Activated CD8-positive, alpha-beta memory T cell treated with anti-CD3 and anti-CD28 coated beads for 1 hour (primary cell): ENCODE results near the gene OXSR1.
"Not testable (repeated sequence)": the region's sequence is repeated elsewhere in the genome, so short reads cannot be mapped to it uniquely, and the experiment has no call there.

ENCODE experiments used
- DNase-seq, 2 donors: peaks; one replicate each; pipeline ENCODE4 v3.0.0-alpha.2; 2020; ENCODE audit warnings: low read depth in 1 of 2; ENCODE audit errors: extremely low read depth in 1 of 2

Gene OXSR1

DNA sequence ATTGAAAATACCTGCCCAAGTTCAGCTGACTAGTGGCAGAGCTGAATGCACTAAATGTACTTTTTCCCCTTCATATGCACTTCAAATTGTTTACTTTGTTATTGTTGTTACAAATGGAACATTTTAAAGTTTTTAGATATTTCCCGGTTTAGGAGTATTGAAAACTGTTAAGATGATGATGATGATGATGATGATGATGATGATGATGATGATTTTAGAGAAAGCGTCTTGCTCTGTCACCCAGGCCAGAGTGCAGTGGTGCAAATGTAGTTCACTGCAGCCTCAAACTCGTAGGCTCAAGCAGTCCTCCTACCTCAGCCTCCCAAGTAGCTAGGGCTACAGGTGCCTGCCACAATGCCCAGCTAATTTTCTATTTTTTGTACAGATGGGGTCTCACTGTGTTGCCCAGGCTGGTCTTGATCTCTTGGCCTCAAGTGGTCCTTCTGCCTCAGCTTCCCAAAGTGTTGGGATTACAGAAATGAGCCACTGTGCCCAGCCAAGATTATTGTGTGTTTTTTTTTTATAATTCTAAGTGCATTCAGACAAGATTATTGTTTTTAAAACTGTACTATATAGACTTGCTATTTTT lies 54.4 kb downstream of the OXSR1 start:
- DNase-seq = no peak

DNA sequence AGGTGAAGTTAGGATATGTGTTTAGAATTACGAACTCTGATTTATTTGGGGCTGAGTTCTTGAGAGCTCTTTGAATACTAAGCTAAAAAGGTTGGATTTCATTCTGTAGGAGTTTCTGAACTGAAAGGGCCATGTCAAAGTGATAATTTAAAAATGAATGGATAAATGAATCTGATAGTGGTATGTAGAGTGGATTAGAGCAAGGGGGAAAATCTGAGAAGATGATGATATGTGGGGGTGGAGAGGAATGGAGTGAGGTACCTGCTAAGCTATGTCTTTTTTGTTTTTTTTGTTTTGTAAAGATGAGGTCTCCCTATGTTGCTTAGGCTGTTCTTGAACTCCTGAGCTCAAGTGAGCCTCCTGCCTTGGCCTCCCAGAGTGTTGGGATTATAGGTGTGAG lies 55.7 kb downstream of the OXSR1 start:
- DNase-seq = no peak

DNA sequence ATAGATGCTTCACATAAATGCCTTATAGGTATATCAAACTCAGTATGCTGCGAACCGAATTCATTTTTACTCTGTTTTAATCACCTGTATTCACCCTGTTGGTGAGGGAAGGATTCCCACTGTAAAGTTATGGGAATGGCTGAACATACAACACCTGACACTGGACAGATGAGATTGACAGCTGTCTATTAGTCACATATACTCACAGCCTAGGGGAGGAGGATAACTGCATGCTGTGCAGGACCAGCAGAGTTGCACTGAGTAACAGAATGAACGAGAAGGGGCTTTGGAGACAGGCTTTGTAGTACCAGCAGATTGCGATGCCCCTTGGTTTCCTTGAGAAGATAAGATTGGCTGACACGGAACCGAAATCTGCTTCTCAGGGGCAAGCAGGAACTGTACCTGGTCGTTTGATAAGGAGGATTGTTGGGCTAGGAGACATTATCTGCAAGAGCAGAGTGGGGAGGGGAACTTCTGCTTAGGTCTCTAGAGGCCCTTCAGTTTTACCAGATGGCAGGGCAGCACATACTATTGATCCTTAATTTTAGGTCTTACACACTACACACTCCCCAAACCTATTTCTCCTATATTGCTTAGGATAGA lies 56.8 kb downstream of the OXSR1 start:
- DNase-seq = no peak

DNA sequence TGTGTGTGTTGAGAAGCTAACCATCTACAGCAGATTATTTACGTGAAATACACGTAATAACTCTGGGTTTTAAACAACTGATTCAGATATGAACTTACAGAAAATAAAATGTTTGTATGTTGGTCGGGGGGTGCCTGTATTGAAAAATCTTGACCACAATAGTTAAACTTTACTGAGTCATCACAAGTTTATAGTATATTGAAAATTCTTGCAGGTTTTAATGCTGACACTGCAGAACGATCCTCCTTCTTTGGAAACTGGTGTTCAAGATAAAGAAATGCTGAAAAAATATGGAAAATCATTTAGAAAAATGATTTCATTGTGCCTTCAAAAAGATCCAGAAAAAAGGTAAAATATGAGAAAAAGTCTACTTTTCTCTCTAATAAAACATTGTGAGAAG lies 59.0 kb downstream of the OXSR1 start:
- DNase-seq = no peak

DNA sequence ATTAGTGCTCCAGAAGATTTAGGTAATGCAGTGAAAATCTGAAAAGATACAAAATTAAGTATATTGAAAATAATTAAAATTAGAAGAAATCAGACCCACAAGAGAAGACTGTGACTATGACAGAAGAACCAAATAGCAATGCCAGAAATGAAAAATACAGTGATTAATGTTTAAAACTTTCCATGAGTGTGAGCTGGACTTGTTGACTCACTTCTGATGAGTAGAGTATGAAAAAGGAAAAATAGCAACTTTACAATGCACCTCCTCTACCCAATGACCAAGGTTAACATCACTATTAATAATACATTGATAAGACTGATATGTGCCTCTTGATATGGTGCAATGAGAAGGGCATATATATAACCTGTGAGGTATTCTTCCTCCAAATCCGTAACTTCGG lies 60.9 kb downstream of the OXSR1 start:
- no peak for DNase-seq

DNA sequence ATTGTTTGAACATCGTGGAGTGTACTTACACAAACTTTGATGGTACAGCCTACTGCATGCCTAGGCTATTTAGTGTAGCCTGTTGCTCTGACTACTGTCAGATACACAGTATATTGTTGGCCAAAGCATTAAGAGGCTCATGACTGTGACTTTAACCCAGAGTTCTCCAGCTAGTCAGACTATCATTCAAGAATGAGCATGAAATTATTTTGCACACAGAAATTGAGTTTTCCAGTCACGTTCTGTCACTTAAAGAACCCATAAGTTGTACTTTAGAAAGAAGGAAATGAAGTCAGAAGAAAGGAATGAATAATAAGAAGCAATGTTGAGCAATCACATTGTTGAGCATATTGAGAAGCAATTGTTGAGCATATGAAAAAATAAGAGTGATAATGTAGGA lies 62.7 kb downstream of the OXSR1 start:
- DNase-seq = no peak

DNA sequence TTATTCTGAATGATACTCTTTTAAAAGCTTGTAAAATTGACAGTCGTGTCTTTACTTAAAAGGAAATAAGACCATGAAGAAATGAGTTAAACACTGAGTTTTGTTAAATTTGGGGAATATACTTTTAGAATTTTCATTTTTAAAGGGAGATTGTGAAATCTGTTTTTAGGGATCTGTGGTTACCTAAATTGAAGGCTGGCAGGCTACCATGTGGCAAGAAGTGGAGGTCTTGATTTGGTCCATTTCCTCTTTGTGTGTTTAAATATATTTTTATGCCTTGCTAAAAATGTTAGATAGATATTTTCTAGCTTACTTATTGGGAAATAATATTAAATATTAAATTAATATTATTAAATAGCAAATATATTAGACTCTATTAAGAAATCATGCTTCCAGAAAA lies 63.7 kb downstream of the OXSR1 start:
- no peak for DNase-seq

DNA sequence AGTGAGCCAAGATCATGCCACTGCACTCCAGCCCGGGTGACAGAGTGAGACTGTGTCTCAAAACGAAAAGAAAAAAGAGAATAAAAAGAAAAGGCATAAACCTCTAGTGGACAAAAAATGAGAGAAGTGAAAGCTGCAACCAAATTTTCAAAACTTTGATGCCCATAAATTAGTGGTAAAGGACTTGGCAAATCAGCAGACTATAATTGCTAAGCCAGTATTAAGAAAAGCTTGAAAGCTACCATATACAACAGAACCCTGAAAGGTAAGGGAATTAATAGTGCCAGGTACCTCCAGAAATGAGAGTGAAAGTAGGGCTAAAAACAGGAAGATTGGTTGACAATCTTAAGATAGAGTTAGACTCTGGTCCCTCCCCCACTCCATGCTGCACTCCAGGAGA lies 67.4 kb downstream of the OXSR1 start:
- DNase-seq = no peak

DNA sequence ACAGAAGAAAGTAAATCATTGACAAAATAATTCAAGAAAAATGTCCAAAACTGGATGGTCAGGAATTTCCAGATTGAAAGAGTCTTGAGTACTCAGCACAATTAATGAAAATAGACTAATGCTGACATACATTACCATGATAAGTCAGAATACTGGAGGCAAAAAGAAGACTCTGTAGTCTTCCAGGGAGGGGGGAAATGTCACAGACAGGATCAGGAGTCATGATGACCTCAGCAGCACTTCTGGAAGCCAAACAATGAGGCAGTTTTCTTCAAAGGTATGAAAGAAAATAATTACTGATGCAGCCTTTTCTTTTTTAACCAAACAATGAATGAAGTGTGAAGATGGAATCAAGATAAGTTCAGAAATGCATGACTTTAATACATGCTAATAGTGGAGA lies 70.1 kb downstream of the OXSR1 start:
- no peak for DNase-seq

DNA sequence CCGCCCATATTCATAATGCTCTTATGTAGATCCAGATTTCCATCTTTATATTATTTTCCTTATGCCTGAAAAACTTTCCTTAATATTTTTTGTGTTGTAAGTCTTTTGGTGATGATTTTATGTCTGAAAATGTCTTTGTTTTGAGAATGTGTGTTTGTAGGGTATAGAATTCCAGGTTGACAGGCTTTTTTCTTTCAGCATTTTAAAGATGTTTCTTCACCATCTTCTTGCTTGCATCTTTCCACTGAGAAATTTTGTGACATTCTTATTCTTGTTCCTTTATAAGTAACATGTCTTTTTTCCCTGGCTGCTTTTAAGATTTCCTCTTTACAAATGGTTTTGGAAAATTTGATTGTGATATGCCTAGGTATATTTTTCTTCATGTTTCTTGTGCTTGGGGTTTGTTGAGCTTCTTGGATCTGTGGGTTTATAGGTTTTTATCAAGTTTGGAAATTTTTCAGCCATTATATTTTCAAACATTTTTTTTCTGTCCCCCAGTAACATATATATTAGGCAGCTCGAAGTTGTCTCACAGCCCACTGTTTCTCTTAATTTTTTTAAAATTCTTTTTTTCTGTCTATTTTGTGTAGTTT lies 73.2 kb downstream of the OXSR1 start:
- no peak for DNase-seq

DNA sequence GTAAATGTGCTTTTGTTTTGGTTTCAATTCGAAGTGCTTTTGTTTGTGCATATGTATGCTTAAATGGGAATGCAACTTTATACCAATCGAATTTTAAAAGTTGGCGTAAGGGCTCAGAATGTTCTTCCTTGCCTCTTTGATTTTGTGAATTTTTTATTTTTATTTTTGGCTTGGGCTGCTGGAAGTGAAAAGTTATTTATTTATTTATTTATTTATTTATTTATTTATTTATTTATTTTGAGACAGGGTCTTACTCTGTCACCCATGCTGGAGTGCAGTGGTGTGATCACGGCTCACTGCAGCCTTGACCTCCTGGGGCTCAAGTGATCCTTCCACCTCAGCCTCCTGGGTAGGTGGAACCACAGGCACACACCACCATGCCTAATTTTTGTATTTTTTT lies 77.5 kb downstream of the OXSR1 start:
- DNase-seq = not testable (repeated sequence)

DNA sequence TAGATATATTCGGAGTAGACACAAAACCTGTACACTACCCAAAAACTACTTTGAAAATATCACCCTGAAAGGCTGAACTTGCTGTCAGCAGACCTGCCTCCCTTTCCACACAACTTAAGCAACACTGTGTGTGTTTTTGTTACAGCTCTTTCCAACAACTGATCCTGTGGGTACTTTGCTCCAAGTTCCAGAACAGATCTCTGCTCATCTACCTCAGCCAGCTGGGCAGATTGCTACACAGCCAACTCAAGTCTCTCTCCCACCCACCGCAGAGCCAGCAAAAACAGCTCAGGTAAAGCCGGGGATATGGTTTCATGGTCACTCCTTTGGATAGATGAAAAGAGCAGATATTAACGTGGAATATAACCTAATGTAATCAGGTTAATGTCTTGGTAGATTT lies 80.6 kb downstream of the OXSR1 start:
- no peak for DNase-seq

DNA sequence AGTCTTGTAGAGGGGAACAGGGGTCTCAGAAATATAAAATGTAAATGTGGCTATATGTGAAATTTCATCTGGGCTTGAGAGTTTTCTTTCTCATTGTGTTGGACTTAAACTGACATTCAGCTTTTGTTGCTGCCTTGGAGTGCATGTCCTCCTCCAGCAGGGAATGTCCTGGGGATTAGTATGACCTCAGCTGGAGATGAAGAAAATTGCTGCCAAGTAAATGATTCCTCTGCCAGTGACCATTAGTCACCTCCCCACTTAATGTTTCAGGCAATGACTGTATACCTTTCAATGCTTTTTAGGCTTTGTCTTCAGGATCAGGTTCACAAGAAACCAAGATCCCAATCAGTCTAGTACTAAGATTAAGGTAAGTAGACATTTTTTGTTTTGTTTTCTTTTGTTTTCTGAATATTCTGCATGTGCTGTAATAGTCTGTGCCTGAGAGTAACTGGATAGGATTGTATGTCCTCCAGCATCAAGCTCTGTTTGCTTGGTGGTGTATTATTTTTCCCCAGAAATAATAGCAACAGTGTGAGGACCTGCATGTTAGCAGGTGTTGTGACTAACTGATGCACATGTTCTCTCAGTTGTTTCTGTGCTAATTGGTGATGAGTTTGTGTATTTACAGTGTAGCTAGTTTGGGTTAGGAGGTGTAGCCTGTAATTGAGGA lies 82.2 kb downstream of the OXSR1 start:
- DNase-seq = no peak

DNA sequence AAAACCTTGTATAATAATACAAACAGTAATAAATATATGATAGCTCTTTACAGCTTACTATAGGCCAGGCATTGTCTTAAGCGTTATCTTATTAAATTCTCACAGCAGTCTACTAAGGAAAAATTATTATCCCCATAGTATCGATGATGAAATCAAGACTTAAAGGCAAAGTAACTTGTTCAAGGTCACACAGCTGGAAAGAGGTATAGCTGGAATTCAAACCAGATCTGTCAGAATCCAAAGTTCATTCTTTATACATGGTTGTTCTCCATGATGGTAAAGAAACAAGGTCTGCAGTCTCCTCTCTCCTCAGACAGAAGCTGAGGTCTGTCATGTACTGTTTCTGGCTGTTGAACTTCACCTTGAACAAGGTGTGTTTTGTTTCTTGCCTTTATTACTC lies 84.9 kb downstream of the OXSR1 start:
- DNase-seq = no peak

DNA sequence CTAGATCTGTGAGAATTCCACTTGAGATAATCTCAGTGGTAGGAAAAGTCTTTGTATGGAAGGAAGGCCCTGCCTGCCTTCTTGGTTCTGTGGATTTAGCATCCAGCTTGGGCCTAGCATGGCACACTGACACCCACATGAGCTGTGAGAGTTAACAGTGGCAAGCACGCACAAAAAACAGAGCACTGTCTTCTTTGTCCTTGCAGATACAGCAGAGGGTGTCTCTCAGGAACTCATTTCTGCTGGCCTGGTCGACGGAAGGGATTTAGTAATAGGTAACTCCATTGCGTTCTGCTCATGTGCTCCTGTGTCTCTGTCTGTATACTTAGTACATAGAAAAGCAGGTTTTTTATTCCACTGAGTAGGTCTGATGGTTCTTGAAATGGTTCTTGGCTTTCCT lies 85.9 kb downstream of the OXSR1 start:
- no peak for DNase-seq

DNA sequence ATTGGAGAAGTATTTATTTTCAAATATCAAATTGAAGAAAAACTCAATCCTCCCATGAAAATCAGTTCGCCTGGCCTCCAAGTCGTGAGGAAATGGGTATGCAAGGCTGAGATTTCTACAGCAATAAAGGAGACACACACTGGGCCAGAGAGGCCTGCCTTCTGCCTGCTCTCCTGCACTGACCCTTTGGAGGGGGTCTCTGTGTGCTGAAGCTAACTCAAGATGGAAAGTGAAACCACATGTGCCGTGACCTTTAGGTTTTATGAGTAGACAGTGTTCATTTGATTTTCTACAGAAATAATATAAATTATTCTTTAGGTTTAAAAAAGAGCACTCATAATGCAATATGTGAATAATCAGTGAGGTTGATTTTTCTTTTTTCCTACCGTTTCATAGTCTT lies 88.4 kb downstream of the OXSR1 start:
- no peak for DNase-seq

DNA sequence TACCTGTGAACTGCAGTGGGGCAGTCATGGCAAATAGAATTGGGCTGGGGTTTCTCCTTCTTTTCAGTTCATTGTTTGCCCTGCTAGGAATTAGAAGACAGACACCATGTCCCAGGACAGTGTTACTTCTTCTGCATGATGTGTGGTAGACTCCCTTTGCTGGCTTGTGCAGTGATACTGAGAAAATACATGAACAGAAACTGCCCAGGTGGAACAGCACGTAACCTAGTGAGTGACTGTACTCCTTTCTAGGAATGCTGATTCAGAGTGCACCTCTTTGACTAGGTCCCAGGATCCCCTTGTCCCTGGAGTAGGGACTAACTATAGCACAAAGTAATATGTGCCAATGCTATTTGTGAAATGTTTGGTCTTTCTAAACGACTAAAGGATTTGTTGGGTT lies 89.5 kb downstream of the OXSR1 start:
- no peak for DNase-seq

DNA sequence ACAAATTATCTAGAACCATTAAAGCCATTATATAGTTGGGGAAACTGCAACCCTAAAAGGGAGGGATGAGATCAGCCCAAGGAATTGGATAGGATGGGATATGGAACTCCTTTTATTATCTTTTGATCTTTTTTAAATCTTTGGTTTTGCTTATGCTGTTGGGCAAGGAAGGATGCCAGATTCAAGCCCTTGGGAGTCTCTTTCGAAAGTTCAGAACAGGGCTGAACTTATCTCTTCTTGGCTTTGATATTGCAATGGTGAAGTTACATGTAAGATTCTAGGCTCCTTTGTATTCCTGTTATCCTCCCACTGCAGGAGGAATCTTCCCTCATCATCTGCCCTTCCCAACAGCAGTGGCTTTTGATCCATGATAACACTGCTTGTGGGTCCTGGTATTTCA lies 90.3 kb downstream of the OXSR1 start:
- DNase-seq = no peak

DNA sequence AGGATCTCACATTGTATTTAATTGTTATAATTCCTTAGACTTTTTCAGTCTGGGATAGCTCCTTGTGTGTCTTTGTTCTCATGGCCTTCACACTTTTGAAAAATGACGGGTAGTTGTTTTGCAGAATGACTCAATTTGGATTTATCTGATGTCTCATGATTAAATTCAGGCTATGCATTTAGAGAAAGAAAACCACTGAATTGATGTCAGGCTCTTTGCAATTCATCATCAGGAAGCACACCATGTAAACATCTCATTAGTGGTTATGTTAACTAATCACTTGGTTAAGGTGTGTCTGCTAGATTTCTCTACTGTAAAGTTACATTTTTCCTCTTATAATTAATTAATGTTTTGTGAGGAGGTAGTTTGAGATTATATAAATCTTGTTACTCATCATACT lies 92.2 kb downstream of the OXSR1 start:
- no peak for DNase-seq

DNA sequence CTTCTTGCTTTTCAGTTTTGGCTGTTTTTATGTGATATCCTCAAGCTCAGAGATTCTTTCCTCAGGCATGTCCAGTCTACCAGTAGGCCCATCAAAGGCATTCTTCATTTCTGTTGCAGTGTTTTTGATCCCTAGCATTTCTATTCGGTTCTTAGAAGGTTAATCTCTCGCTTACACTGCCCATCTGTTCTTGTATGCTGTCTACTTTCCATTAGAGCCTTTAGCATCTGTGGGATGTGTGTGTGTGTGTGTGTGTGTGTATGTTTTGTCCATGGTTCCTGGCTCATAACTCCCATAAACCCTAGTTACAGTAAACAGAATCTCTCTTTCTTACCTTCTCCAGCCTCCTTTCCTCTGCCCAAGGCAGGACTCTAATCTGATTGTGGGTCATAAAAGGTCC lies 95.1 kb downstream of the OXSR1 start:
- no peak for DNase-seq

DNA sequence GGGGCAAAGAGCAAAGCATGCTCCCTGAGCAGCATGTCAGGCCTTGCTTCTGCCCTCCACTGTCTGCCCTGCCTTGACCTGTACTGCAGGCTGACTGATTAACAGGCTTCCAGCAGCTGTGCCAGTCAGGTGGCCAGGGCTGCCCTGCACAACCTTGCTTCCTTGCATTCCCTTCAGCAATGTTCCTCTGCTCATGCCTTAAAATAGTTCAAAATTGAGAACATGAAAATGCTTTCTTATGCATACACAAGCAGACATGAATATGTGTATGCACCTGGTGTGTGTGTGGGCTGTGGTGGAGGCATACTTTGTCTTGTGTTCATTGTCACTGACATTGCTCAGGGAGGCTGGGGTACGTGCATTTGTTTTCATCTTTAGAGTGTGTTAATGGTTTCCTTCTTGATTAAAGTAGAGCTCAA lies 99.0 kb downstream of the OXSR1 start:
- DNase-seq = no peak

DNA sequence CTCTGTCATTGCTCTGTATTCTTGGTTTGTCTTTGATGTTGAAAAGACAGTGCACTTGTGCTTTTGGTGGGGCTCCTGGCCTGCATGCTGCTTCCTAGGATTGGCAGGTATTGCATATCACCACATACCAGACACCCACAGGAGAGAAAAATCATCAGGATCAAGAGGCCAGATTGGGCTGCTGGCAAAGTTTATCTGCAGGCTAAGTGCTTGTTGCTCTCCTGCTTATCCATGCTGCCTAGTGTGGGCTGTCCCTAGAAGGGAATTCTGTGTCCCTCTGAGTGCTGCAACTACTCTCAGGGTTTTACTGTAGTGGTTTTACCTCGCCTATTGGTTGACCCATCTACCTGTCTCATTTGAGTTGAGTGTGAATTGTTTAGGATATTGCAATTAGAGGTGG lies 99.4 kb downstream of the OXSR1 start:
- DNase-seq = no peak
